H1 (cell line): Measurements from ENCODE around the gene ADAMTS14. TPM values are rescaled to one million over a fixed set of nuclear protein-coding genes. Genes with fewer than 3 reads are reported as not detected.

ENCODE experiments used
- CTCF ChIA-PET: fragments of 300-600 bp; sonication (Branson Sonifier 250); formaldehyde crosslinking; loops from one replicate; lab custom pipeline; 2021; ENCODE audit not compliant: partially characterized antibody; lab: Charles Lee
- POLR2A ChIA-PET: fragments of 300-600 bp; sonication (Branson Sonifier 250); formaldehyde crosslinking; loops from one replicate; lab custom pipeline; 2021; ENCODE audit warnings: inconsistent platforms; ENCODE audit not compliant: partially characterized antibody; lab: Charles Lee
- DNase-seq, 2 experiments: peaks; one replicate each; pipeline versions ENCODE4 v3.0.0 to v3.0.0-alpha.2; 2010 to 2022; ENCODE audit warnings: low spot score in 2 of 2, low read depth in 1 of 2, mixed read lengths in 1 of 2
- FAIRE-seq: peaks from 2 replicates; lab custom pipeline; 2011; peaks lifted over from hg19 to GRCh38; lab: Jason Lieb, UNC
- H2AFZ ChIP-seq: 2 replicates; pipeline ENCODE4 v1.8.1; 2012; ENCODE audit warnings: low read length, inconsistent platforms
- H2AK5ac ChIP-seq: 2 replicates; pipeline ENCODE4 v1.6.1; 2013; ENCODE audit warnings: low read depth, low read length
- H2BK120ac ChIP-seq: replicated peaks from 2 replicates; pipeline ENCODE3; 2013; ENCODE audit warnings: low read depth, low read length, inconsistent platforms
- H2BK12ac ChIP-seq: 2 replicates; pipeline ENCODE4 v1.6.1; 2013; ENCODE audit warnings: low read depth, low read length
- H2BK15ac ChIP-seq: 2 replicates; pipeline ENCODE4 v1.6.1; 2013; ENCODE audit warnings: low read length
- H2BK20ac ChIP-seq: 2 replicates; pipeline ENCODE4 v1.6.1; 2013; ENCODE audit warnings: low read length
- H2BK5ac ChIP-seq: 2 replicates; pipeline ENCODE4 v1.6.1; 2013; ENCODE audit warnings: low read depth, low read length
- H3K14ac ChIP-seq: 2 replicates; pipeline ENCODE4 v1.6.1; 2013; ENCODE audit warnings: inconsistent platforms; ENCODE audit not compliant: insufficient read length
- H3K18ac ChIP-seq: 2 replicates; pipeline ENCODE4 v1.6.1; 2013; ENCODE audit warnings: low read length; ENCODE audit errors: extremely low read depth
- H3K23ac ChIP-seq: 2 replicates; pipeline ENCODE4 v1.6.1; 2013; ENCODE audit warnings: inconsistent platforms; ENCODE audit not compliant: insufficient read length
- H3K23me2 ChIP-seq: 2 replicates; pipeline ENCODE4 v1.6.1; 2013; ENCODE audit warnings: low read depth, low read length
- H3K27ac ChIP-seq: 2 replicates; pipeline ENCODE4 v1.6.1; 2011; ENCODE audit warnings: low read depth, low read length, inconsistent platforms
- H3K27me3 ChIP-seq, 4 experiments: replicated peaks in 1 of 4; 1 replicate in 1 of 4; 2 replicates in 3 of 4; pipeline versions ENCODE4 v1.6.1 to v1.8.1; 2011 to 2013; ENCODE audit warnings: low read length in 3 of 4, mild to moderate bottlenecking in 3 of 4, inconsistent platforms in 2 of 4, mixed read lengths in 2 of 4, moderate library complexity in 1 of 4; ENCODE audit not compliant: control insufficient read depth in 3 of 4, insufficient read depth in 3 of 4; ENCODE audit errors: extremely low read depth in 1 of 4
- H3K36me3 ChIP-seq, 4 experiments: 2 replicates each; pipeline versions ENCODE4 v1.6.1 to v1.8.1; 2011 to 2013; ENCODE audit warnings: mild to moderate bottlenecking in 4 of 4, low read length in 3 of 4, moderate library complexity in 2 of 4, control low read depth in 1 of 4, inconsistent platforms in 1 of 4; ENCODE audit not compliant: insufficient read depth in 4 of 4, control insufficient read depth in 2 of 4
- H3K4ac ChIP-seq: replicated peaks from 2 replicates; pipeline ENCODE3; 2013; ENCODE audit warnings: low read length, low read depth, mixed read lengths, inconsistent platforms; ENCODE audit not compliant: insufficient read length
- H3K4me1 ChIP-seq, 4 experiments: replicated peaks in 1 of 4; 1 replicate in 1 of 4; 2 replicates in 3 of 4; pipeline versions ENCODE4 v1.6.1 to v1.8.1; 2011 to 2013; ENCODE audit warnings: low read length in 3 of 4, inconsistent platforms in 2 of 4, mixed read lengths in 1 of 4; ENCODE audit not compliant: insufficient read depth in 4 of 4, control insufficient read depth in 3 of 4
- H3K4me2 ChIP-seq, 2 experiments: 2 replicates each; pipeline versions ENCODE4 v1.6.1 to v1.8.1; 2011 to 2013; ENCODE audit warnings: low read depth in 2 of 2, low read length in 2 of 2, control low read depth in 1 of 2, inconsistent platforms in 1 of 2, mild to moderate bottlenecking in 1 of 2; ENCODE audit not compliant: insufficient read depth in 1 of 2
- H3K4me3 ChIP-seq, 4 experiments: fragments of 200-600, 300-600 bp in 1 of 4; sonication (generic), shearing (Covaris generic), sonication (Bioruptor Twin) in 1 of 4; 2 replicates each; pipeline versions ENCODE4 v1.5.1 to v1.8.1; 2011 to 2016; ENCODE audit warnings: low read length in 4 of 4, low read depth in 3 of 4, control low read depth in 2 of 4, inconsistent platforms in 2 of 4, mild to moderate bottlenecking in 2 of 4, mixed read lengths in 1 of 4, moderate library complexity in 1 of 4; ENCODE audit not compliant: insufficient read depth in 2 of 4; ENCODE audit errors: extremely low read depth in 1 of 4
- H3K56ac ChIP-seq: replicated peaks from 2 replicates; pipeline ENCODE3; 2013; ENCODE audit warnings: low read depth, mild to moderate bottlenecking, mixed read lengths, low read length, inconsistent platforms; ENCODE audit not compliant: insufficient read length
- H3K79me1 ChIP-seq: 2 replicates; pipeline ENCODE4 v1.6.1; 2013; ENCODE audit warnings: low read depth, low read length, control low read depth
- H3K79me2 ChIP-seq, 2 experiments: 2 replicates each; pipeline versions ENCODE4 v1.6.1 to v1.8.1; 2012 to 2013; ENCODE audit warnings: low read length in 2 of 2, mild to moderate bottlenecking in 2 of 2, inconsistent platforms in 1 of 2; ENCODE audit not compliant: insufficient read depth in 2 of 2, control insufficient read depth in 1 of 2
- H3K9ac ChIP-seq, 4 experiments: replicated peaks in 1 of 4; 1 replicate in 1 of 4; 2 replicates in 3 of 4; pipeline versions ENCODE4 v1.6.1 to v1.8.1; 2011 to 2013; ENCODE audit warnings: low read depth in 3 of 4, low read length in 3 of 4, control low read depth in 2 of 4, mild to moderate bottlenecking in 2 of 4, moderate library complexity in 2 of 4, inconsistent platforms in 1 of 4; ENCODE audit errors: extremely low read depth in 1 of 4
- H3K9me3 ChIP-seq, 2 experiments: 2 replicates each; pipeline versions ENCODE4 v1.6.1 to v1.8.1; 2012 to 2013; ENCODE audit warnings: mild to moderate bottlenecking in 2 of 2, moderate library complexity in 2 of 2, control low read depth in 1 of 2, inconsistent platforms in 1 of 2, low read depth in 1 of 2, low read length in 1 of 2, mixed read lengths in 1 of 2; ENCODE audit not compliant: insufficient read depth in 2 of 2
- H4K20me1 ChIP-seq, 2 experiments: replicated peaks in 1 of 2; 2 replicates each; pipeline versions ENCODE3 to v1.8.1; 2011 to 2013; ENCODE audit warnings: inconsistent platforms in 2 of 2, low read length in 2 of 2, mild to moderate bottlenecking in 1 of 2; ENCODE audit not compliant: insufficient read depth in 2 of 2, control insufficient read depth in 1 of 2
- H4K5ac ChIP-seq: 2 replicates; pipeline ENCODE4 v1.6.1; 2013; ENCODE audit warnings: low read length, low read depth, mixed read lengths, inconsistent platforms; ENCODE audit not compliant: insufficient read length
- H4K8ac ChIP-seq: 2 replicates; pipeline ENCODE4 v1.8.0; 2013; ENCODE audit warnings: mild to moderate bottlenecking, moderate library complexity, low read length, inconsistent platforms; ENCODE audit not compliant: insufficient read depth; ENCODE audit errors: extremely low read depth
- H4K91ac ChIP-seq: replicated peaks from 2 replicates; pipeline ENCODE3; 2013; ENCODE audit warnings: low read length, mixed read lengths, inconsistent platforms; ENCODE audit not compliant: insufficient read length
- E2F6 ChIP-seq: IDR thresholded peaks from 2 replicates; pipeline ENCODE4 v1.6.1; 2012; ENCODE audit warnings: inconsistent platforms
- KDM1A ChIP-seq: fragments of 200-600, 300-600 bp; sonication (generic); IDR thresholded peaks from 2 replicates; pipeline ENCODE4 v1.7.1; 2016; ENCODE audit warnings: mild to moderate bottlenecking, low read length, borderline replicate concordance
- KDM5A ChIP-seq: fragments of 200-600 bp; IDR thresholded peaks from 2 replicates; pipeline ENCODE4 v1.7.1; 2012; ENCODE audit warnings: mild to moderate bottlenecking, low read length, inconsistent platforms, mixed read lengths
- POLR2A ChIP-seq, 2 experiments: IDR thresholded peaks; 1 replicate in 1 of 2; 2 replicates in 1 of 2; pipeline ENCODE4 v1.6.1; 2011; ENCODE audit warnings: low read depth in 2 of 2, low read length in 2 of 2, mild to moderate bottlenecking in 2 of 2; ENCODE audit errors: control extremely low read depth in 1 of 2
- POLR2AphosphoS5 ChIP-seq: IDR thresholded peaks from 2 replicates; pipeline ENCODE4 v1.6.1; 2011; ENCODE audit warnings: low read depth, low read length
- SUZ12 ChIP-seq: fragments of 200-600 bp; sonication (generic); IDR thresholded peaks from 2 replicates; pipeline ENCODE4 v1.6.1; 2012; ENCODE audit warnings: mild to moderate bottlenecking, inconsistent platforms, low read length, moderate library complexity, mixed read lengths
- TAF1 ChIP-seq: IDR thresholded peaks from 2 replicates; pipeline ENCODE4 v1.6.1; 2011; ENCODE audit warnings: mild to moderate bottlenecking, low read depth, low read length
- WGBS, 2 experiments: shearing (Covaris generic) in 1 of 2; methylation state at CpG; one replicate each; pipeline versions ENCODE4 v1.1.6 to v1.1.7; 2013 to 2015; ENCODE audit warnings: low lambda C conversion rate in 2 of 2, mixed read lengths in 2 of 2, inconsistent platforms in 1 of 2, low coverage in 1 of 2, missing lambda C conversion rate in 1 of 2; ENCODE audit not compliant: insufficient replicate concordance in 2 of 2, insufficient coverage in 1 of 2, insufficient read length in 1 of 2; ENCODE audit errors: extremely low coverage in 1 of 2, missing lambda C conversion rate in 1 of 2; 5-methylcytosine and 5-hydroxymethylcytosine counted together
- polyA plus RNA-seq, 7 experiments: library from polyadenylated mRNA; depleted of rRNA in 3 of 7; stranded (reverse) in 5 of 7; unstranded in 2 of 7; fragments of >200 nt in 5 of 7; fragments of 200-250 nt in 2 of 7; gene quantifications; 1 replicate in 5 of 7; 2 replicates in 1 of 7; 4 replicates in 1 of 7; pipeline versions ENCODE4 v1.2.1 to v1.2.3, GENCODE V29; 2011 to 2013; ENCODE audit warnings: missing spikeins in 2 of 7, mixed read lengths in 2 of 7
- total RNA-seq: library from RNA; stranded (reverse); fragmentation: NEBNext Ultra II Directional; extraction: Animal tissue kit (Norgen Biotek cat#: 25700); gene quantifications from 2 replicates; pipeline ENCODE4 v1.2.1, GENCODE V29; 2021

The ADAMTS14 gene
- total and polyA plus RNA-seq, 2 of the 8 experiments (the other 6 are each of a cell fraction or from before 2014, with no cell fraction given): 2.0 to 2.3 TPM

DNA sequence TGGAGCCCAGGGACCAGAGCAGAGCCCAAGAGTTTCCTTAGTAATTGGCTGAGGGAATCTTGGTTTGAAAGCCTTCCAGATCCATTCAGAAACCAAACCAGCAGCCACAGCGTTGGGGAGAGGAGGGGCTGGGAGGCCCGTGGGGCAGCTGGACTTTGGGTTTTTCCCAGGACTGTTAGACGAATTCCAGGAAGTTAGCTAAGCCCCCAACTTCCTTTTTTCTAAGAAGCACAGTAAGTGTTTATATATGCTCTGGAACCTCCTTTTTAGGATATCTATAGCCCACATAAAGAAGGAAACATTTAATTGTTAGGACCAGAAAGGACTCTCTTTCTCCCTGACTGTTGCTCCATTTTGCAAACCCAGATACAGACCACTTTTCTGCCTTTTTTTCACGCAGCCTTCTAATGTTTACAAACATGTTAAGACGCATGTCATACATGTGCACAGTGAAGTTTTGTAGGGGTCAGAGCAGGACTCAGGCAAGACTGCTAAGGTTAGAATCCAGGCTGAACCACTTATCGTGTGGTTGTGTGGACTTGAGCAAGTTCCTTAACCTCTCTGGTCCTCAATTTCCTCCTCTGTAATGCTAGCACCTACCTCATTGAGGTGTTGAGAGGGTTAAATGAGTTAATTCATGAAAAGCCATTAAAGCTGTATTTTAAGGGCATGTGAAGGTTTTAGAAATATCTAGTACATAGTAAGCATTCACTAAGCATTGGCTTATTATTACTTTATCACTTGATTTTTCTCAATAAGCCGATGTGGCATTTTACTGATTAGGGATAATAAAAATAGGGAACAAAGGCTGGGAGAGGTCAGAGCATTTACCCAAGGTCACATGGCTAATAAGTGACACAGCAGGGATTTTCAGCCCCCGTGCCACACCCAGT is 70.5 kb downstream of the ADAMTS14 start:
- Histone ChIP-seq H3K27ac (no peak overlapping the region), H3K14ac (no peak overlapping the region), H3K4ac (no peak overlapping the region), H4K5ac (no peak overlapping the region), H2BK5ac (no peak overlapping the region), H3K4me3 (no peak overlapping the region), H4K20me1 (peaks cover 0 to 2% of the 10 kb centered on the region in 2 experiments), H4K8ac (no peak overlapping the region), H2AFZ (no peak overlapping the region), H3K23ac (no peak overlapping the region), H4K91ac (no peak overlapping the region), H3K79me1 (no peaks in the 10 kb centered on the region), H2BK15ac (no peak overlapping the region), H3K56ac (no peak overlapping the region), H3K27me3 (no peaks in the 10 kb centered on the region), H3K4me2 (no peak overlapping the region), H2BK120ac (no peak overlapping the region), H3K4me1 (peaks cover 0 to 4% (median 0%) of the 10 kb centered on the region in 4 experiments; a peak in 1 of 7 replicates), H3K9ac (no peak overlapping the region; a peak in 1 of 7 replicates), H3K18ac (no peak overlapping the region), H3K36me3 (no peaks in the 10 kb centered on the region; a peak in 1 of 8 replicates), H2BK20ac (no peak overlapping the region), H2AK5ac (no peak overlapping the region), H3K9me3 (no peaks in the 10 kb centered on the region), H3K79me2 (no peaks in the 10 kb centered on the region), H3K23me2 (no peaks in the 10 kb centered on the region), H2BK12ac (no peak overlapping the region)
- 88% methylated on average over 8 of the region's 8 CpGs; no CpG with 5 or more reads in 1 of the 2 experiments for WGBS, 2 experiments
- ChIA-PET POLR2A (no interaction called here), CTCF (interaction anchor here (0.5 to 1.3 kb wide), 9 partner anchors 9 to 515 kb away, joined by 3 to 5 read pairs (median 3); no protein-coding TSS in a partner anchor)
- FAIRE-seq (no peak), DNase-seq (no peak)
- TF ChIP-seq KDM1A (no peak), POLR2A (IDR thresholded peaks at IDR 0.05; ENCODE audit: control extremely low read depth in 1 of 2, low read depth in 2 of 2, low read length in 2 of 2) (no peak), SUZ12 (no peak), KDM5A (no peak), TAF1 (no peak), POLR2AphosphoS5 (no peak), E2F6 (no peak)
